HG03342 (cell line): ENCODE measurements around the gene FAM20C.
"Not testable (repeated sequence)": the region's sequence is repeated elsewhere in the genome, so short reads cannot be mapped to it uniquely, and the experiment has no call there.

Source experiments
- ATAC-seq: cut with Tn5 transposase; IDR thresholded peaks from one replicate; pipeline ENCODE4 v1.9.1; 2021; ENCODE audit warnings: mild to moderate bottlenecking, moderate library complexity; ENCODE audit not compliant: unreplicated experiment

Gene FAM20C

GRCh38 chr7:173209-173918, 19.0 kb upstream of the FAM20C start:
- no peak for ATAC-seq

DNA sequence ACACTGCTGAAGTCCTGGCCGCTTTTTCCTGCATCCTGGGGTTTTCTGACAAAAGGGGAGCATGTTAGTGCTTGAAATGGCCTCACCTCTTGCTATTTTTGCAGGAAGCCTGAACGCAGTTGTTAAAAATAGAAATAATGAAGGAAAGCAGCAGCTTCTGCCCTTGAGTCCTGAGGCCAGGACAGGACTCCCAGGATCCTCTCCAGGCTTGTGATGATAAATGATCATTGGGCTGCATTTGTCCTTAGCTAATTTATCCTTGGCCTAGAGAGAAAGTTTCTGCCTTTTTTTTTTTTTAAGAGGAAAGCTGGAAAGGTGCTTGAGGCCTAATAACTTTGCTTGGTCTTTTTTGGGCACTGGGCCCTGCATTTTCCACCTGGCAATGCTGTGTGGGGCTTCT, 17.7 kb upstream of the FAM20C start:
- ATAC-seq, result no peak

DNA sequence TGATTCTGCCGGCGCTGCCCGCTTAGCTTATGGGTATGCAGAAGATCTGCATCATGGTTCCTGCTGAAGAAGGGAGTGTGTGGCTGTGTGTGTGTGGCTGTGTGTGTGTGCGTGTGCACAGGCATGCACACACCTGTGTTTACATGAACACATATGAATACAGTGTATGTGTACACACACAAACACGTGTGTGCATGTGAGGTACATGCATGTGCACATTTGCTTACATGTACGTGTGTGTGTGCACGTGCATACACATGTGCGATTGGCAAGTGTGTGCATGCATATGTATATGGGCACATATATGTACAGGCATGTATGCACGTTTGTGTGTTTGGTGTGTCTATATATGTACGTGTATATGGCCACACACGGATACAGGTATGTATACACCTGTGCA, 16.4 kb upstream of the FAM20C start:
- ATAC-seq, result no peak

DNA sequence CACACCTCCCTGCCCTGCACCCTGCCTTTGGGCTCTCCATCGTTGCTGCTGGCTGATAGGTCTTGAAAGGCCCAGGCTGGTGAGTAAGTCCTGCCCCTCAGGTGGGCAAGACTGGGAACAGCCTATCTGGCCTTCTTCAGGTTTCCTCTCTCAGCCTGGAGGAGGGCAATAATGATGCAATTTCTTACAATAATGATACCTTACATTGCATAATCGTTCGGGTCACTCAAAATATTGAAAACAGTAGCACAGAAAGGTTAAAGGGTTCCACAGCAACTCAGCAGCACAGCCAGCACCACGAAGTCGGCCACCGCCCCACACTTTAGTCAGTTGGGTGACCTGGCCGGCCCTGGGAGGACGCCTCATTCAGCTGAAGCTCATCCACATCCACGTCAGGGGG, 16.0 kb upstream of the FAM20C start:
- no peak for ATAC-seq

DNA sequence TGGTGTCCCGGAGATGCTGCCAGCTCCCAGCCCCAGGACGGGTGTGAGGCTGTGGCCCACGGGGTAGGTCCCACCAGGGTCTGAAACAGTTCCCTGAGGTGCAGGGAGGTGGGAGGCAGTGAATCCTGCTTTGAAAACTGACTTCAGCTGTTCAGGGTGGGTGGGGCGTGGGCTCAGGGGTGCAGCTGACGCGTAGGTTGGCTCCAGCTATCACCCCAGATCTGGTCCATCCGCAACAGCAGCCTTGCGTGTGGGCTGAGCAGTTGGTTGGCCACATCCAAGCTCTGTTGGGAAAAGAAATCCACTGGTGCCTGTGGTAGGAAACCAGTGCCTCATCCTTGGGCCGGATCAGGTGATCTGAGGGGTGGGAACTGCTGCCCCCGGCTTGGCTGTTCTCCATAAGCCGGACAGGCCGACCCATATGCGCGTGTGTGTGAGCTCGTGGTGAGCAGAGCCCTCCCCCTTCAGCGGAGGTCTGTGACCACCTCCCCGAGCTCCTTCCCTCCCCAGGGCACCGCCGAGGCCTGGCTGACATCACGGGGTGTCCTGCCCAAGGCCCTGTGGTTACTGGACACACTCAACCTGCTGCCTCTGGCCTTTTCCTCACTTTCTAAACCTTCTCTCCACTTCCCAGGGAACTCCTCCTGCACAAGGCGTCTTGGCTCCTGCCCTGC, 15.4 kb upstream of the FAM20C start:
- no peak for ATAC-seq

- ATAC-seq, result no peak
Observed at GRCh38 chr7:178444-178843, 13.9 kb upstream of the FAM20C start.

GRCh38 chr7:179209-179681, 13.1 kb upstream of the FAM20C start:
- ATAC-seq, result no peak

DNA sequence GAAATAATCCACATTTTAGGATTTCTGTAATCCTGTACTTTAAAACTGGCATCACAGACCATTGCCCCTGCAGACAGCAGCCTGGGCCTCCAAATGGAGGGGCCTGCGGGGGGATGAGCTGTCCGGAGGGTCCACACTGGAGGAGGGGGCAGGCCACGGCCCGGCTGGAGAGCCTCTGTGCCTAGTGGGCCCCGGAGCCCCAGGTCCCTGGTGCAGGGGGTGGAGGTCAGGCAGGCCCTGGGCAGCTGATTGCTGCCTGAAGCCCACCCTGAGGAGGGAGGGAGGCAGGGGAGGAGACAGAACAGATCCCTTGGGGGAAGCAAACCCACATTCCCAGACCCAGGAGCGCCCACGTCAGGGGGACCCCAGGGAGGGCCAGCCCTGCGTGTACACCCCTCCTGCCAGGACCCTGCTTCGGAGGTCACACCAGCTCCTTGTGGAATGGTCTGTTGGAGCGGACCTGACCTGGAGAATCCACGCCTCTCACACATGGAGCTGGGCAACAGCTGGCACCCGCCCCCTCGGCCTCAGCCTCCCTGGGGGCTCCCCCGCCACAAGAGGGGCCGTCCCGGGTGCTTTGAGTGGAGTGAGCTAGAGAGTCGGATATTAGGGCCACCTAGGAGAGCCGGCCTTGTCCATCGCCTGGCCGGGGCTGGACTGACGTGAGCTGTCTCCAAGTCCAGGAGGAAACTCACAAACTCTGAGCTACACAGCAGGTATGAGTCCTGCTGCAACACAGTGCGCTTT, 12.2 kb upstream of the FAM20C start:
- ATAC-seq, result no peak

GRCh38 chr7:181738-182137, 10.6 kb upstream of the FAM20C start:
- no peak for ATAC-seq

DNA sequence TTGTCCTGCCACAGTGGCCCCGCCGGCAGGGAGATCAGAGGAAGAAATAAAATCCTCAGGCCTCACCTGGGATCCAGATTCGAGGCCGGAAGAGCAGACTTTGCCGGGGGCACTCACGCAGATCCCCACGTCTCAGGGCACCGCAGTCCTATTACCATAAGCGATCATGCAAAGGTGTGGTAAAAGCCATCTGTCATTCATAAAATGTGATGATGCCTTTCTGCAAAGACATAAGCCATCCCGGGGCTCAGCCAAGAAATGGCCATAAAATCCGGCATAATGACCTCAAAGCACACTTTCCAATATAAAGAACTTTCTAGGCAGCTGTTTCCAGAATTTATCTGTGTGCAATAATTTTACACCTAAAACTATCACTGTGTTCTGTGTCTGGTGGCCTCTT, 9.9 kb upstream of the FAM20C start:
- not testable (repeated sequence) for ATAC-seq

- ATAC-seq, result no peak
Observed at GRCh38 chr7:183496-184292, 8.7 kb upstream of the FAM20C start.

GRCh38 chr7:184294-185264, 7.8 kb upstream of the FAM20C start:
- ATAC-seq, result no peak

DNA sequence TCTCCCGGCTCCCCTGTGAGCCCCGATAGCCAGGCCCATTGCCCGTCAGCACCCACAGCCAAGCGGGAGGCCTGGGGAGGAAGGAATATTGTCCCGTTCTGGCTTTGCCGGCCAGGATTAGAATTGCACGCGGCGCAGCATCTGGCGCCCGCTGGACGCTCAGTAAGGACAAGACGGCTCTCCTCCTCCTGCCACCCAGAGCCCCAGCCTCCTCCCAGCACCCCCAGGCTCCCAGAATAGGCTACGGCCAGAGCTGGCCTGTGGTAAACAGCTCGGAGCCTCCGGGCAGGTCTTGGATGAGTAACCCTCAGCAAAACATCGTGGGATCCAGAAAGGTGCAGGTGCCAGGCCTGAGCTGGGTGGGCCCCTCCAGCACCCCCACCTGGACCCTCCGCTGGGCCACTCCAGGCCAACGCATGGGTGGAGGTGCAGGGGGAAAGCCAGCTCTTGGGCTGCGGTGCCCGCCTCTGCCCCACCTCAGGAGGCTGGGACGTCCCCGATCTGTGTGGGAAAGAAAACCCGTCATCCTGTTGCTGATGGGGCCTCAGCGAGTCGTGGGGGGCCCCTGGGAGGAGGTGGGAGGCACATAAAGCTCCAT, 5.8 kb upstream of the FAM20C start:
- no peak for ATAC-seq

- no peak for ATAC-seq
Observed at GRCh38 chr7:187227-187927, 5.0 kb upstream of the FAM20C start.

DNA sequence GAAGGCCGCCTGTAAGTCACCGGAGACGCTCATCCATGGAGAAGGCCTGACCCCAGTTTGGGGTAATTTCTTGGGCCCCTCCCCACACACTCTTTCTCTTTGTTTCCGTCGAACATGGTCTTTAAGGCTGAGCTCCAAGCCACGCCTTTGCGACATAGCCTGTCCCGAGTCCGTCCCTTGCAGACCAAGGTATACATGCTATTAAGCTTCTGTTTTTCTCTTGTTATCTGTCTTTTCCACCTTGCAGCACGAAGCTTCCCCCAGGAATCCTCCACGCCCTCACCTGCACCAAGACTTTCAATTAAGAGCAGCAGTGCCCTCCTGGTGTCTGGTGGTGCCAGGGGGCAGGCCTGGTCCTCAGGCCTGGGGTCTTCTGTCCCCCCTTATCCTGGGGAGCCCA, 4.2 kb upstream of the FAM20C start:
- ATAC-seq, result no peak

DNA sequence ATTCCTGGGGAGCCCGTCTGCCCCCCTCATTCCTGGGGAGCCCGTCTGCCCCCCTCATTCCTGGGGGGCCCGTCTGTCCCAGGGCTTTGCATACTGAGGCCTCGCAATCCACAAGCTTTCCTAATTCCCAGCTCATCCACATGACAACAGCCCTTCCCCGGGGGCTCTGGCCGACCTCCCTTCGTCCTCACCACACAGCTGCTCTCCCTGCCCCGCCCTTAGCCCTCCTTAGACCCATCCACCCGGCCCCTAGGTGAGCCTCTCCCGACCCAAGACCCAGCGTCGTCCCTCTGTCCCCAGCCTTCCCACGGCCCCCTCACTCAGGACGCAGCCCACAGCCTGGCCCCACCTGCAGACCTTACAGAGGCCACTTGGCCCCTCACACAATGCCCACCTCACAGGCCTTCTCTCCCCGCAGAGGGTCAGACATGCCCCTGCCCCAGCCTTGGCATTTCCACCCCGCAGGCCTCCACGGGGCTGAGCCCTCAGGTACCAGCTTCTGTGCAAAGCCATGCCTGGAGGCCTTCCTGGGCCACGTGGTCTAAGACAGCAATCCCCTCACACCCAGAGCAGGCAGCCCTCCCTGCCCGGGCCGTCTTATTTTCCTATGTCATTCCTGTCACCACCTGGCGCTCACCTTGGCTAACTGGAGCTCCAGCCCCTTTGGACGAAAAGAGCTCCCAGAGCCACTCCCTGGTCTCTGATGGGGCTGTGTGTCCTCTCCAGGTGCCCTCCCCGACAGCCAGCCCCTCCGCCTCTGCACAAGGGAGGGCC, 3.5 kb upstream of the FAM20C start:
- ATAC-seq, result no peak

- no peak for ATAC-seq
Observed at GRCh38 chr7:189719-190118, 2.7 kb upstream of the FAM20C start.

- ATAC-seq, result no peak
Observed at GRCh38 chr7:190196-190595, 2.2 kb upstream of the FAM20C start.
